ENCODE results near the gene RPF1. TPM values are rescaled to one million over a fixed set of nuclear protein-coding genes. Genes with fewer than 3 reads are reported as not detected.

RPF1 gene
- total RNA-seq, 2 donors from 2014 or later: 17.9 to 33.2 TPM

DNA sequence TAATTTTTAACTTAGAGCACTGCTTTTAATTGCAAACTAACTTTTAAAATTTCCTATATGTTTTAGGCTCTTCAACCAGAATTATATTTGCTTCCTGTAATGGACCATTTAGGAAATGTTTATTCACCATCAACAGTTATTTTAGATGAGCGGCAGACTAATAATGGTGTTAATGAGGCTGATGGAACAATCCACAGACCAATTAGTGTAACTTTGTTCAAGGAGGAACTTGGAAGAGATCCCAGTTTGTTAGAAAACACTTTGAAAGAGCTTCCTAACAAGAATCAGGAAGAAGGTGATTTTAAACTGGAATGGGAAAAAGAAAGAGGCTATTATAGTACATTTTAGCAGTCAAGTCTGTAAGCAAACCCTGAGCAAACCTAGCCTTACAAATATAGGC is 46.7 kb downstream of the RPF1 start:
- ATAC-seq (ENCODE audit: insufficient number of reproducible peaks, low FRiP score, low read depth) (no peak), DNase-seq (ENCODE audit: low spot score) (no peak)
- no peak overlapping the region for H3K4me3 ChIP-seq
- peaks cover 4% of the 10 kb centered on the region for H3K36me3 ChIP-seq
- no peaks in the 10 kb centered on the region for H3K4me1 ChIP-seq (ENCODE audit: control insufficient read depth in 1 of 2, low read depth in 2 of 2)
- TF ChIP-seq, protein P1, sequence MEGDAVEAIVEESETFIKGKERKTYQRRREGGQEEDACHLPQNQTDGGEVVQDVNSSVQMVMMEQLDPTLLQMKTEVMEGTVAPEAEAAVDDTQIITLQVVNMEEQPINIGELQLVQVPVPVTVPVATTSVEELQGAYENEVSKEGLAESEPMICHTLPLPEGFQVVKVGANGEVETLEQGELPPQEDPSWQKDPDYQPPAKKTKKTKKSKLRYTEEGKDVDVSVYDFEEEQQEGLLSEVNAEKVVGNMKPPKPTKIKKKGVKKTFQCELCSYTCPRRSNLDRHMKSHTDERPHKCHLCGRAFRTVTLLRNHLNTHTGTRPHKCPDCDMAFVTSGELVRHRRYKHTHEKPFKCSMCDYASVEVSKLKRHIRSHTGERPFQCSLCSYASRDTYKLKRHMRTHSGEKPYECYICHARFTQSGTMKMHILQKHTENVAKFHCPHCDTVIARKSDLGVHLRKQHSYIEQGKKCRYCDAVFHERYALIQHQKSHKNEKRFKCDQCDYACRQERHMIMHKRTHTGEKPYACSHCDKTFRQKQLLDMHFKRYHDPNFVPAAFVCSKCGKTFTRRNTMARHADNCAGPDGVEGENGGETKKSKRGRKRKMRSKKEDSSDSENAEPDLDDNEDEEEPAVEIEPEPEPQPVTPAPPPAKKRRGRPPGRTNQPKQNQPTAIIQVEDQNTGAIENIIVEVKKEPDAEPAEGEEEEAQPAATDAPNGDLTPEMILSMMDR (IDR thresholded peaks at IDR 0.05): no peak
- no peaks in the 10 kb centered on the region for H3K27me3 ChIP-seq (replicated peaks; ENCODE audit: insufficient read depth)
- H3K27ac ChIP-seq: no peak overlapping the region
- H3K9me3 ChIP-seq: no peaks in the 10 kb centered on the region

DNA sequence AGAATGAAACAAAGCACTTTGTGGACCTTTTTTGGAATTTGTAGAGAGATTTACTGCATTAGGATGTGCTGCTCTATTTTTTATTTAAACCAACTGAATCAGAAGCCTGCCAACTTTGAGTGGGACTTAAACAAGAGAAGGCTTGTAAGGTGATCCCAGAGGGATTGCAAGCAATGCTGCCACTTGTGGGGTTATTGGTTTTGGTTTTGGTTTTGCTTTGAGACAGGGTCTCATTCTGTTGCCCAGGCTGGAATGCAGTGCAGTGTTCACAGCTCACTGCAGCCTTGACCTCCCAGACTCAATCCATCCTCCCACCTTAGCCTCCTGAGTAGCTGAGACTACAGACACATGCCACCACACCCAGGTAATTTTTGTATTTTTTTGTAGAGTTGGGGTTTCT is 59.5 kb downstream of the RPF1 start:
- no peak overlapping the region for H3K27ac ChIP-seq
- H3K4me3 ChIP-seq: no peak overlapping the region
- H3K9me3 ChIP-seq: no peaks in the 10 kb centered on the region
- TF ChIP-seq, protein P1 (IDR thresholded peaks at IDR 0.05): no peak
- peaks cover 5% of the 10 kb centered on the region for H3K36me3 ChIP-seq
- ATAC-seq (ENCODE audit: insufficient number of reproducible peaks, low FRiP score, low read depth) (no peak), DNase-seq (ENCODE audit: low spot score) (no peak)
- no peaks in the 10 kb centered on the region for H3K4me1 ChIP-seq (ENCODE audit: control insufficient read depth in 1 of 2, low read depth in 2 of 2)
- no peaks in the 10 kb centered on the region for H3K27me3 ChIP-seq (replicated peaks; ENCODE audit: insufficient read depth)

DNA sequence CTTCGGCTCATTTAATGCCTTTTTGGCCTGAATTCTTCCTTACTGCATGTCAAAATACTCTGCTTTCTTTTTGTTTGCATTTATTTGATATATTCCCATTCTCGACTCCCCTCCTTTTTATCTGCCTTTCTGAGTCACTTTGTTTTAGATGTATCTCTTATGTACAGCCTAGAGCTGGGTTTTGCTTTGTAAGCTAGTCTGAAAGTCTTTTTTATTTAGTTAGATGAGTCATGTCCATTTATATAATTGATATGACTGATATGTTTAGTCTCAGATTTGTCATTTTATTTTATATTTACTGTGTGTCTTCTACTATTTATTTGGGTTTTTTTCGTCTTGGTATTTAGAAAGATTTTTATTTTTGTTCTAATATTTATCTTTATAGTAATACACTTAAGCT is 60.9 kb downstream of the RPF1 start:
- H3K27ac ChIP-seq: no peak overlapping the region

DNA sequence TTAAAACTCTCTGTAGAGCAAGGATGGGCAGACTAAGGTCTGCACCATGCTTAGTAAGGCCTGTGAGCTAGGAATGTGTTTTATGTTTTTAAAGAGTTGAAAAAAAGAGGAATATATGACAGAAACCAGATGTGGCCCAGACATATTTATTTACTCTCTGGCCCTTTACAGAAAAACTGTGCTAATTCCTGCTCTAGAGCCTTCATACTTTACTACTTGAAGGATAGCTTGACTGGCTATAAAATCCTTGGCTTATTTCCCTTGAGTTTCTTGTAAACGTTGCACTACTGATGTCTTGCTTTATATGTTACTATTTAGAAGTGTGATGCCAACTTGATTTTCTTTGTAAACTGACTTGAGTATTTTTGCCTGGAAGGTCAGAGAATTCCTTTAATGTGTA is 61.7 kb downstream of the RPF1 start:
- DNase-seq (ENCODE audit: low spot score) (no peak), ATAC-seq (ENCODE audit: insufficient number of reproducible peaks, low FRiP score, low read depth) (no peak)
- no peaks in the 10 kb centered on the region for H3K9me3 ChIP-seq
- peaks cover 5% of the 10 kb centered on the region for H3K36me3 ChIP-seq
- no peak overlapping the region for H3K4me3 ChIP-seq
- H3K4me1 ChIP-seq (ENCODE audit: control insufficient read depth in 1 of 2, low read depth in 2 of 2): no peaks in the 10 kb centered on the region
- TF ChIP-seq, protein P1 (IDR thresholded peaks at IDR 0.05): no peak
- H3K27me3 ChIP-seq (replicated peaks; ENCODE audit: insufficient read depth): no peaks in the 10 kb centered on the region
- no peak overlapping the region for H3K27ac ChIP-seq

More for the DNA sequence above, 60.9 kb downstream of the RPF1 start:
- Histone ChIP-seq H3K36me3 (peaks cover 5% of the 10 kb centered on the region), H3K4me1 (ENCODE audit: control insufficient read depth in 1 of 2, low read depth in 2 of 2) (no peaks in the 10 kb centered on the region), H3K4me3 (no peak overlapping the region), H3K9me3 (no peaks in the 10 kb centered on the region), H3K27me3 (replicated peaks; ENCODE audit: insufficient read depth) (no peaks in the 10 kb centered on the region)
- TF ChIP-seq, protein P1 (IDR thresholded peaks at IDR 0.05): no peak
- DNase-seq (ENCODE audit: low spot score) (no peak), ATAC-seq (ENCODE audit: insufficient number of reproducible peaks, low FRiP score, low read depth) (no peak)

DNA sequence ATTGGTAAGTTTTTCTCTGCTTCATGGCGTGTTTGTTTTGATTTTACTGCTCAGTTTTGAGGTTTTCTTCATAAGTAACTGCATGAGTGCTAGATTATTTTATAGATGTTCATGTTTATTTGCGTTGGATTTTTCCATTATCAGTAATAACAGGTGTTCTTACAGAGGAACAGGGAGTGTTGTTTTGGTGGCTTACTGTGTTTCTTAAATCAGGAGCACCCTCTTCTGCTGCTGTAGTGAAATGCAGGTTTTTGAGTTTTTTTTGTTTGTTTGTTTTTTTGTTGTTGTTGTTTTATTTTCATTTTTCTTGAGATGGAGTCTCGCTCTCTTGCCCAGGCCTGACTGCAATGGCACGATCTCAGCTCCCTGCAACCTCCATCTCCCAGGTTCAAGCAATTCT is 62.6 kb downstream of the RPF1 start:
- Histone ChIP-seq H3K27me3 (replicated peaks; ENCODE audit: insufficient read depth) (no peaks in the 10 kb centered on the region), H3K4me3 (no peak overlapping the region), H3K4me1 (ENCODE audit: control insufficient read depth in 1 of 2, low read depth in 2 of 2) (no peaks in the 10 kb centered on the region), H3K36me3 (peaks cover 5% of the 10 kb centered on the region), H3K27ac (no peak overlapping the region), H3K9me3 (no peaks in the 10 kb centered on the region)
- TF ChIP-seq, protein P1 (IDR thresholded peaks at IDR 0.05): no peak
- ATAC-seq (ENCODE audit: insufficient number of reproducible peaks, low FRiP score, low read depth) (no peak), DNase-seq (ENCODE audit: low spot score) (no peak)

Other genes starting within 250 kb of the RPF1 start
- gene SAMD13, start 177.6 kb upstream of the RPF1 start, total RNA-seq: 1 to 10 TPM in 1 of 2 donors, under 1 TPM in 1; 0.95 to 1.8 TPM
- gene DNASE2B, start 80.8 kb upstream of the RPF1 start, total RNA-seq: not detected
- 1 to 10 TPM in 1 of 2 donors, under 1 TPM in 1; 0.14 to 3.6 TPM for gene SPATA1, start 27.1 kb downstream of the RPF1 start, total RNA-seq
- 100 to 1,000 TPM in 1 of 2 donors, 10 to 100 TPM in 1; 87.2 to 128 TPM for gene GNG5, start 27.3 kb downstream of the RPF1 start, total RNA-seq
- gene CTBS, start 95.2 kb downstream of the RPF1 start, total RNA-seq: 10 to 100 TPM; 21.5 to 28.3 TPM
- gene SSX2IP, start 211.2 kb downstream of the RPF1 start, total RNA-seq: 10 to 100 TPM in 1 of 2 donors, 1 to 10 TPM in 1; 6.1 to 12.3 TPM

Data from thoracic aorta (tissue), 2 donors.